Upper lobe of left lung (tissue), 6 donors: ENCODE results near the gene C2orf72. TPM values are rescaled to one million over a fixed set of nuclear protein-coding genes. Genes with fewer than 3 reads are reported as not detected.
"Not testable (repeated sequence)": the region's sequence is repeated elsewhere in the genome, so short reads cannot be mapped to it uniquely, and the experiment has no call there.

Source experiments
- ATAC-seq, 2 donors: fragments of 200-7000 bp; cut with Tn5 transposase; one replicate each; pipeline ENCODE4 v1.9.1; 2022; ENCODE audit warnings: mild to moderate bottlenecking in 2 of 2, moderate library complexity in 2 of 2; ENCODE audit not compliant: low FRiP score in 2 of 2
- DNase-seq, 2 donors: peaks; one replicate each; pipeline ENCODE4 v3.0.0-alpha.2; 2019 to 2020
- H3K27ac ChIP-seq, 4 donors: fragments of 200-600 bp; sonication (generic); one replicate each; pipeline ENCODE4 v1.5.1; 2016 to 2019
- H3K27me3 ChIP-seq, 4 donors: fragments of 200-600 bp; sonication (generic); one replicate each; pipeline ENCODE4 v1.5.1; 2017 to 2019
- H3K36me3 ChIP-seq, 4 donors: fragments of 200-600 bp; sonication (generic); one replicate each; pipeline ENCODE4 v1.5.1; 2016 to 2019
- H3K4me1 ChIP-seq, 4 donors: fragments of 200-600 bp; sonication (generic); one replicate each; pipeline ENCODE4 v1.5.1; 2018 to 2019
- H3K4me3 ChIP-seq, 4 donors: fragments of 200-600 bp; sonication (generic); one replicate each; pipeline ENCODE4 v1.5.1; 2017 to 2019; ENCODE audit warnings: mild to moderate bottlenecking in 2 of 4, moderate library complexity in 1 of 4
- H3K9me3 ChIP-seq, 4 donors: fragments of 200-600 bp; sonication (generic); one replicate each; pipeline ENCODE4 v1.5.1; 2018 to 2019
- CTCF ChIP-seq, 6 experiments: fragments of 450-650 bp in 4 of 6; fragments of 200-600 bp in 2 of 6; sonication (generic) in 2 of 6; IDR thresholded peaks; one replicate each; pipeline ENCODE4 v1.5.1; 2016 to 2019; ENCODE audit warnings: antibody characterized with exemption in 6 of 6
- EP300 ChIP-seq, 4 donors: sonication (generic); formaldehyde crosslinking; IDR thresholded peaks; one replicate each; pipeline ENCODE4 v1.5.1; 2017; ENCODE audit warnings: antibody characterized with exemption in 4 of 4, control low read depth in 2 of 4
- POLR2A ChIP-seq, 4 donors: fragments of 450-650 bp; IDR thresholded peaks; one replicate each; pipeline ENCODE4 v1.5.1; 2016 to 2017; ENCODE audit warnings: antibody characterized with exemption in 4 of 4, mild to moderate bottlenecking in 2 of 4
- POLR2AphosphoS5 ChIP-seq, 2 donors: sonication (generic); formaldehyde crosslinking; IDR thresholded peaks; one replicate each; pipeline ENCODE4 v1.5.1; 2017; ENCODE audit warnings: antibody characterized with exemption in 2 of 2
- WGBS, 2 donors: methylation state at CpG; one replicate each; pipeline ENCODE4 v1.1.5; 2017 to 2018; 5-methylcytosine and 5-hydroxymethylcytosine counted together
- total RNA-seq, 6 donors: library from RNA; depleted of rRNA in 4 of 6; stranded (reverse); fragments of >200 nt in 4 of 6; gene quantifications; one replicate each; pipeline versions ENCODE4 v1.1.0 to v1.2.1, GENCODE V29; 2016 to 2021
- donor health status: DM: no; HTN: no; CAD: no; lungs with moderate emphysema.
- donor health status: DM: no; HTN: yes; CAD: no; lungs with severe emphysema.

Gene C2orf72
- total RNA-seq, 6 donors from 2014 or later = 0.37 to 0.84 (median 0.61) TPM; not detected in 3

- TF ChIP-seq CTCF (IDR thresholded peaks at IDR 0.05) = no peak
- TF ChIP-seq EP300 (IDR thresholded peaks at IDR 0.05) = no peak
- TF ChIP-seq POLR2AphosphoS5 (IDR thresholded peaks at IDR 0.05) = no peak
- no peak for ATAC-seq
- no peaks in the 10 kb centered on the region for H3K9me3 ChIP-seq
- H3K4me1 ChIP-seq = no peaks in the 10 kb centered on the region
- no peak overlapping the region for H3K27ac ChIP-seq
- H3K36me3 ChIP-seq = no peaks in the 10 kb centered on the region
- H3K27me3 ChIP-seq = peaks cover 0 to 5% (median 0%) of the 10 kb centered on the region in 4 donors
- DNase-seq = peak in 1 of 2 donors; percentile 57
- 44 to 52% methylated on average over 17 of the region's 24 CpGs for WGBS, 2 donors
- no peak overlapping the region for H3K4me3 ChIP-seq
These were observed 37.0 kb upstream of the C2orf72 start for GRCh38 chr2:231000211-231000904.

- no peak overlapping the region for H3K27ac ChIP-seq
- H3K36me3 ChIP-seq = no peaks in the 10 kb centered on the region
- ATAC-seq = no peak
- 77 to 82% methylated on average over 7 of the region's 7 CpGs for WGBS, 2 donors
- H3K27me3 ChIP-seq = peaks cover 0 to 5% (median 0%) of the 10 kb centered on the region in 4 donors
- H3K4me3 ChIP-seq = no peak overlapping the region
- H3K9me3 ChIP-seq = no peaks in the 10 kb centered on the region
- TF ChIP-seq CTCF (IDR thresholded peaks at IDR 0.05) (no peak), EP300 (IDR thresholded peaks at IDR 0.05) (no peak), POLR2AphosphoS5 (IDR thresholded peaks at IDR 0.05) (no peak)
- no peaks in the 10 kb centered on the region for H3K4me1 ChIP-seq
- no peak for DNase-seq
These were observed 36.3 kb upstream of the C2orf72 start for GRCh38 chr2:231001036-231001435.

GRCh38 chr2:231001921-231002320, 35.4 kb upstream of the C2orf72 start:
- Histone ChIP-seq H3K27me3 (peaks cover 0 to 5% (median 0%) of the 10 kb centered on the region in 4 donors), H3K4me3 (no peak overlapping the region), H3K27ac (no peak overlapping the region), H3K9me3 (no peaks in the 10 kb centered on the region), H3K36me3 (no peaks in the 10 kb centered on the region), H3K4me1 (no peaks in the 10 kb centered on the region)
- TF ChIP-seq POLR2AphosphoS5 (IDR thresholded peaks at IDR 0.05) (no peak), CTCF (IDR thresholded peaks at IDR 0.05) (no peak), EP300 (IDR thresholded peaks at IDR 0.05) (no peak), POLR2A (IDR thresholded peaks at IDR 0.05) (no peak)
- no peak for DNase-seq
- no peak for ATAC-seq
- WGBS, 2 donors = 64 to 83% methylated on average over 4 of the region's 4 CpGs

- Histone ChIP-seq H3K27me3 (peaks cover 0 to 5% (median 0%) of the 10 kb centered on the region in 4 donors), H3K9me3 (no peaks in the 10 kb centered on the region), H3K36me3 (no peaks in the 10 kb centered on the region), H3K4me3 (no peak overlapping the region), H3K4me1 (no peaks in the 10 kb centered on the region), H3K27ac (no peak overlapping the region)
- ATAC-seq (no peak), DNase-seq (no peak)
- WGBS, 2 donors = 86 to 92% methylated on average over 3 to 10 of the region's 10 CpGs
- TF ChIP-seq CTCF (IDR thresholded peaks at IDR 0.05) (no peak), EP300 (IDR thresholded peaks at IDR 0.05) (no peak), POLR2AphosphoS5 (IDR thresholded peaks at IDR 0.05) (no peak), POLR2A (IDR thresholded peaks at IDR 0.05) (no peak)
These were observed 34.7 kb upstream of the C2orf72 start for GRCh38 chr2:231002641-231003040.

GRCh38 chr2:231003186-231003585, 34.1 kb upstream of the C2orf72 start:
- Histone ChIP-seq H3K4me3 (no peak overlapping the region), H3K27ac (no peak overlapping the region), H3K27me3 (peaks cover 0 to 5% (median 0%) of the 10 kb centered on the region in 4 donors), H3K4me1 (no peaks in the 10 kb centered on the region), H3K36me3 (no peaks in the 10 kb centered on the region), H3K9me3 (no peaks in the 10 kb centered on the region)
- DNase-seq = no peak
- WGBS, 2 donors = 65 to 87% methylated on average over 2 of the region's 2 CpGs
- no peak for ATAC-seq
- TF ChIP-seq POLR2AphosphoS5 (IDR thresholded peaks at IDR 0.05) (no peak), CTCF (IDR thresholded peaks at IDR 0.05) (no peak), POLR2A (IDR thresholded peaks at IDR 0.05) (no peak), EP300 (IDR thresholded peaks at IDR 0.05) (no peak)

- H3K27ac ChIP-seq, H3K4me3 ChIP-seq, H3K27me3 ChIP-seq, H3K9me3 ChIP-seq, ATAC-seq, H3K4me1 ChIP-seq, DNase-seq, H3K36me3 ChIP-seq: not testable (repeated sequence)
These were observed 32.4 kb upstream of the C2orf72 start for GRCh38 chr2:231004930-231005329.
